GM10266 (cell line): ENCODE results near the gene TIAM1.

Source experiments
- DNase-seq: peaks from one replicate; pipeline ENCODE4 v3.0.0; 2012; ENCODE audit errors: extremely low spot score
- TF ChIP-seq, protein P1 (sequence below): IDR thresholded peaks from 2 replicates; pipeline ENCODE4 v1.5.1; 2012; ENCODE audit warnings: mild to moderate bottlenecking, low read depth; ENCODE audit not compliant: control insufficient read depth, insufficient read depth; ENCODE audit errors: missing control alignments

The TIAM1 gene

DNA sequence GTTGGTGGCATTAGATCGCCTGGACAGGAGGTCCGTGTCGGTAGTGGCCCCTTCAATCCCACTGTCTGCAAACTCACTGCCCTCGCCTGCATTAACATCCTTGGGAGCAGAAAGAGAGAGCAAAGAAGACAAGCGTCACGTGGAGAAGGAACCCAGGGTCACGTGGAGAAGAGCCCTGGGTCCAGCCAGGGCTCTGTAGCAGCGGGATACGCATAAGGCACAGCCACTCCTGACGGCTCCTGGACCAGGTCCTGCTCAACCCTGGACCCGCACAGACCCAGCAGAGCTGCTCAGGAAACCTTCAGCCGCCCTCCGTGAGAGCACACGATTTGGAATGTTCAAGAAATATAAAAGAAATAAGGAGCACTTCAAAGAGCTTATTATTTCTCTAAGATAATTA is 92.0 kb downstream of the TIAM1 start:
- TF ChIP-seq, protein P1, sequence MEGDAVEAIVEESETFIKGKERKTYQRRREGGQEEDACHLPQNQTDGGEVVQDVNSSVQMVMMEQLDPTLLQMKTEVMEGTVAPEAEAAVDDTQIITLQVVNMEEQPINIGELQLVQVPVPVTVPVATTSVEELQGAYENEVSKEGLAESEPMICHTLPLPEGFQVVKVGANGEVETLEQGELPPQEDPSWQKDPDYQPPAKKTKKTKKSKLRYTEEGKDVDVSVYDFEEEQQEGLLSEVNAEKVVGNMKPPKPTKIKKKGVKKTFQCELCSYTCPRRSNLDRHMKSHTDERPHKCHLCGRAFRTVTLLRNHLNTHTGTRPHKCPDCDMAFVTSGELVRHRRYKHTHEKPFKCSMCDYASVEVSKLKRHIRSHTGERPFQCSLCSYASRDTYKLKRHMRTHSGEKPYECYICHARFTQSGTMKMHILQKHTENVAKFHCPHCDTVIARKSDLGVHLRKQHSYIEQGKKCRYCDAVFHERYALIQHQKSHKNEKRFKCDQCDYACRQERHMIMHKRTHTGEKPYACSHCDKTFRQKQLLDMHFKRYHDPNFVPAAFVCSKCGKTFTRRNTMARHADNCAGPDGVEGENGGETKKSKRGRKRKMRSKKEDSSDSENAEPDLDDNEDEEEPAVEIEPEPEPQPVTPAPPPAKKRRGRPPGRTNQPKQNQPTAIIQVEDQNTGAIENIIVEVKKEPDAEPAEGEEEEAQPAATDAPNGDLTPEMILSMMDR = no peak
- no peak for DNase-seq

DNA sequence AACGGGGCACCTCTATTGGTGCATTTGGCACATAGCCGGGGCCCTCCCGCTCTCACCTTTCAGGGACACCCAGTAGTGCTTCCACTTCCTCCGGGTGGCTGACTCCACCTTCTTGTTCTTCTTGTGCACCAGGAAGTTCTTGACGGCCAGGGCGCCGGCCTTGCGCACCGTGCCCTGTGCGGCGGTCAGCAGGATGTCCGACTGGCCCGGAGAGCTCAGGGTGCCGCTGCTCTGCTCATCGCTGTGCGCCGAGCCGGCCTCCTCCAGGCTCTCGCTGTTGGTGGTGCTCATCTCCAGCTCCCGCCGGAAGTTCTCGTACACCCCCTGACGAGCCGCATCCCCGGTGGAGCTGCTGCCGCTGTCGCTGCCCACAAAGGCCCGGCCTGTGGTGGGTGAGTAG is 92.4 kb downstream of the TIAM1 start:
- TF ChIP-seq, protein P1 = no peak
- no peak for DNase-seq

DNA sequence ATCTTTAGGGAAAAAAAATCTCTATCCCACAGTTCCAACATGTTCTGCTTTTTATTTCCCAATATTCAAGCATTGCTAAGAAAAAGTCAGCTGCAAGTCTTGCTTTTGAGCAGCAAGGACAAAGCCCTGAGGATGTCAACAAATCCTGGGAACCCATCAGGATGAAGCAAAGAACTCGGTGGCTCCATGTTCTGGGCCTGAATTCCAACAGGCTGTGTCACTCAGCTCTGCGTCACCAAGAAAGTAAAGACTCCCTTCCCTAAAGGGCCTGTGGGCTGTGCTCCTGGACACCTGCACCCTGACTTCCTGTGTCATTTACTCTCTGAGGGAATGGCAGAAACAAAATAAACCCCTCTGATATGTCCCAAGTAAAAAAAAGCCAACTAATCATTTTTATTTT is 95.5 kb downstream of the TIAM1 start:
- no peak for DNase-seq
- TF ChIP-seq, protein P1 = no peak

DNA sequence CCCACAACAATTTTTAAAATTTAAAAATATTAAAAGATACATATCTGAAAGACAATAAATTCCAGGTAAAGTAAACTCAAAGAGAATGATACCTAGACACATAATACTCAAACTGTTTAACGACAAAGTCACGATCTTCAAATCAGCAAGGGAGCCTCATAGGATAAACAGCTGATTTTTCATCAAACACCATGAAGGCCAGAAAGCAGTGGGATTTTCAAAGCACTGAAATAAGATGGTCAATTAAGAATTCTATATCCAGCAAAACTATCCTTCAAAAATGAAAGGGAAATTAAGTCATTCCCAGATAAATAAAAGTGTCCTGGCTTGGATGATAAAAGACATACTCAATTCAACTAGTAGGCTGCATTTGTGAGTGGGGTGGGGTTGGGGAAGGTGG is 100.5 kb downstream of the TIAM1 start:
- no peak for DNase-seq
- TF ChIP-seq, protein P1 = no peak

DNA sequence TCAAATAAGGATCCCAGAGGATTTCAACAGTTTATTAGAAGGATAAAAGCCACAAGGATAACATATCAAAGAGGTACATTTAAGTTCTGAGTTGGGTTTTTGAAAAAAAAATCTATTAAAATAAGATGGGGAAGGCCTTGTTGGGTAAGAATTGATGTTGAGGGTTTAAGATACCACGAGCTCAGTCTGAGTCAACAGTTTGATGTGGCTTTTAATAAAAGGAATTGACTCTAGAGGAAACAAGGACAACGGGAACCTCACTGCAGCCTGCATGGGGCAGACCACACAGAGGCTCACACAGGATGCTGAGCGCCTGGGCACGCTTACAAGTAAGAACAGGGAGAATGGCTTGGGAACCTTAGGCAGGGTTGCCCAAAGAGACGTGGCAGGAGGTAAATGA is 107.5 kb downstream of the TIAM1 start:
- TF ChIP-seq, protein P1 = no peak
- no peak for DNase-seq

DNA sequence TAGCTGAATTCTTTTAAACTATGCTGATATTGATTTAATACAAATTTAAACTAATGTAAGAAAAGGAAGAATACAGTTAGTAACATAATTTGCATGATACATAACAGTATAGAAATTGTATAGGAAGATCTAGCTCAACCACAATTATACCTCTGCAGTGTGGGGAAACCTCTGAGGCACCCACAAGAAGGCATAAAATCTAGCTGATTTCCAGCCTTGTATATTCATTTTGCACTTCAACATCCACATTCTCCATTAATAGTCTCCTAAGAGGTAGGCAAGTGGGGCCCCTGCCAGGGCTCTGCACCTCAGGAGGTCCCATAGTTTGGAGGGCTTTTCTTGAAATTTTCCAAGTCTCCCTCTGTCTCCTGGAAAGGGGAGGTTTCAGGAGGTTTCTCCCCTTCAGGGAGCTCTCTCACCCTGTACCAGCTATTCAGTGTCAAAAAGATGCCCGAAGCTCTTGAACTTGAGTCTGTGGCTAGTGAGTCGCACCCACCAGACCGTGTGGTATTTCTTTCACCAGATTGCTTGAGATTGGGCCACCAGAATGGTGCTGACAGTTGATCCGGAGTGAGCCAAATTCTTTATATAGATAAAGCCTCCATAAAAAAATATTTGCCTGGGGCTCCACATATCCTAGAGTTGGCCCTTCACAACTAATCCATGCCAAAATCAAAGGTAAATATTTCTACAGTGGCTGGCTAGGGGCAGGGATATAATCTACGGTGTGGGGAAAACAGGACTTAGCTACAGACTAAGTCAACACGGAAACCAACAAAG is 108.2 kb downstream of the TIAM1 start:
- TF ChIP-seq, protein P1 = no peak
- DNase-seq = no peak

DNA sequence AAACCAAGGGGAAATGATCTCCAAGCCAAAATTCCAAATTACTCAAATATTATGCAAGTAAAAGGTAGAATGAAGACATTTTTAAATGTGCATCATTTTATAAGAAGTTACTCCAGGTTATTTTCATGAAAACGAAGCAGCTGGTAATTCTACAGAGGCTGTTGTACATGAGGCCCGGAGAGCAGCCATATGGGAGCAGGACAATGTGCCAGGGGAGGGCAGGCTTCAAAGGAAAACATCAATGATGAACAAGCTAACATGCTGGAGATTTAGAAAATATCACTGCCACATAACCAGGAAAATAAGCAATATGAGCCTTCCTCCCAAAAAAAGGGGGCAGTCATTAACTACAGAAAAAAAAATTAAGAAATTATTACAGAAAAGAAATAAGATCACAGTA is 109.1 kb downstream of the TIAM1 start:
- DNase-seq = no peak
- TF ChIP-seq, protein P1 = no peak
